ENCODE measurements around the gene CEP55. TPM values are rescaled to one million over a fixed set of nuclear protein-coding genes. Genes with fewer than 3 reads are reported as not detected.

CEP55 gene
- total RNA-seq, 1 donor from 2014 or later, result 4.7 TPM

GRCh38 chr10:93573051-93573909 is 76.9 kb downstream of the CEP55 start:
- Histone ChIP-seq H3K4me1 (ENCODE audit: control insufficient read depth in 3 of 3, insufficient read depth in 3 of 3, low read length in 3 of 3) (no peaks in the 10 kb centered on the region), H3K9me3 (ENCODE audit: control insufficient read depth in 3 of 3, low read length in 3 of 3) (no peaks in the 10 kb centered on the region), H3K27ac (ENCODE audit: low read depth, low read length) (no peak overlapping the region), H3K4me3 (ENCODE audit: low read length in 3 of 3) (no peak overlapping the region), H3K36me3 (ENCODE audit: control insufficient read depth in 3 of 3, insufficient read depth in 3 of 3, low read length in 3 of 3) (no peaks in the 10 kb centered on the region), H3K27me3 (ENCODE audit: control insufficient read depth in 3 of 3, insufficient read depth in 3 of 3, low read length in 3 of 3) (peaks cover 10 to 18% (median 16%) of the 10 kb centered on the region in 3 donors), H3K9ac (ENCODE audit: low read depth in 1 of 3, low read length in 3 of 3) (no peak overlapping the region)

GRCh38 chr10:93573924-93574323 is 77.5 kb downstream of the CEP55 start:
- Histone ChIP-seq H3K36me3 (ENCODE audit: control insufficient read depth in 3 of 3, insufficient read depth in 3 of 3, low read length in 3 of 3) (no peaks in the 10 kb centered on the region), H3K27ac (ENCODE audit: low read depth, low read length) (no peak overlapping the region), H3K27me3 (ENCODE audit: control insufficient read depth in 3 of 3, insufficient read depth in 3 of 3, low read length in 3 of 3) (peaks cover 6 to 11% (median 10%) of the 10 kb centered on the region in 3 donors), H3K4me3 (ENCODE audit: low read length in 3 of 3) (no peak overlapping the region), H3K9me3 (ENCODE audit: control insufficient read depth in 3 of 3, low read length in 3 of 3) (no peaks in the 10 kb centered on the region), H3K9ac (ENCODE audit: low read depth in 1 of 3, low read length in 3 of 3) (no peak overlapping the region), H3K4me1 (ENCODE audit: control insufficient read depth in 3 of 3, insufficient read depth in 3 of 3, low read length in 3 of 3) (no peaks in the 10 kb centered on the region)

- Histone ChIP-seq H3K36me3 (ENCODE audit: control insufficient read depth in 3 of 3, insufficient read depth in 3 of 3, low read length in 3 of 3) (no peaks in the 10 kb centered on the region), H3K4me1 (ENCODE audit: control insufficient read depth in 3 of 3, insufficient read depth in 3 of 3, low read length in 3 of 3) (no peaks in the 10 kb centered on the region), H3K9ac (ENCODE audit: low read depth in 1 of 3, low read length in 3 of 3) (no peak overlapping the region), H3K27me3 (ENCODE audit: control insufficient read depth in 3 of 3, insufficient read depth in 3 of 3, low read length in 3 of 3) (peaks cover 0 to 8% (median 7%) of the 10 kb centered on the region in 3 donors), H3K4me3 (ENCODE audit: low read length in 3 of 3) (no peak overlapping the region), H3K9me3 (ENCODE audit: control insufficient read depth in 3 of 3, low read length in 3 of 3) (peaks cover 0 to 8% (median 2%) of the 10 kb centered on the region in 3 donors), H3K27ac (ENCODE audit: low read depth, low read length) (no peak overlapping the region)
These were observed 80.5 kb downstream of the CEP55 start for GRCh38 chr10:93576888-93577287.

- Histone ChIP-seq H3K27me3 (ENCODE audit: control insufficient read depth in 3 of 3, insufficient read depth in 3 of 3, low read length in 3 of 3) (peaks cover 0 to 8% (median 7%) of the 10 kb centered on the region in 3 donors), H3K27ac (ENCODE audit: low read depth, low read length) (no peak overlapping the region), H3K9ac (ENCODE audit: low read depth in 1 of 3, low read length in 3 of 3) (no peak overlapping the region), H3K4me3 (ENCODE audit: low read length in 3 of 3) (no peak overlapping the region), H3K9me3 (ENCODE audit: control insufficient read depth in 3 of 3, low read length in 3 of 3) (peaks cover 0 to 8% (median 2%) of the 10 kb centered on the region in 3 donors), H3K36me3 (ENCODE audit: control insufficient read depth in 3 of 3, insufficient read depth in 3 of 3, low read length in 3 of 3) (no peaks in the 10 kb centered on the region), H3K4me1 (ENCODE audit: control insufficient read depth in 3 of 3, insufficient read depth in 3 of 3, low read length in 3 of 3) (no peaks in the 10 kb centered on the region)
These were observed 81.2 kb downstream of the CEP55 start for GRCh38 chr10:93577565-93577964.

Small RNAs within 50 kb of the gene (small RNA-seq; reads per million reads assigned to genes)
- not detected for gene RNA5SP323

Other genes starting within 250 kb of the CEP55 start
- 45.4 TPM for gene MYOF, start 14.3 kb upstream of the CEP55 start, total RNA-seq
- gene FFAR4, start 70.1 kb downstream of the CEP55 start, total RNA-seq, result 0.52 TPM
- gene RBP4, start 104.6 kb downstream of the CEP55 start, total RNA-seq, result 12.5 TPM
- not detected for gene PDE6C, start 115.9 kb downstream of the CEP55 start, total RNA-seq
- 15.1 TPM for gene FRA10AC1, start 206.0 kb downstream of the CEP55 start, total RNA-seq